A673 (cell line): ENCODE results near the gene TTC38.

ENCODE experiments used
- EZH2 ChIP-seq: fragments of 200-600 bp; sonication (generic); IDR thresholded peaks from 2 replicates; pipeline ENCODE4 v1.6.1; 2017; ENCODE audit warnings: borderline replicate concordance, low read depth, mild to moderate bottlenecking, mixed read lengths, antibody characterized with exemption, low read length; ENCODE audit not compliant: poor library complexity, severe bottlenecking
- TF ChIP-seq, protein P1 (sequence below): fragments of 300-800, 200-600 bp; sonication (generic); conservative IDR thresholded peaks from 2 replicates; pipeline ENCODE4 v1.5.1; 2017; ENCODE audit warnings: low read depth, mild to moderate bottlenecking, antibody characterized with exemption, low read length, moderate library complexity, mixed read lengths

DNA sequence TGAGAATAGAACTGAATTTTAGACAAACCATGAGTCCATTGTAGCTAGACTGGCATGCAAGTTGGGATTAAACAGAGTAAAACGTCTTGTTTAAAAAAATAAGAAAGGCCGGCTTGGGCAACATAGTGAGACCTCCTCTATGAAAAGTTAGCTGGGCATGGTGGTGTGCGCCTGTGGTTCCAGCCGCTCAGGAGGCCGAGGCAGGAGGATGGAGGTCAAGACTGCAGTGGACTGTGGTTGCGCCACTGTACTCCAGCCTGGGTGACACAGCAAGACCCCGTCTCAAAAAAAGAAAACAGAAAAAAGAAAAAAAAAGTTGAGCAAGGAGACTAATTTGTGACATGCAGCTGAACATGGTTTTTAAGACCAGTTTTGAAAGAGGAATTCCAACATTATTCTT is 41.2 kb upstream of the TTC38 start:
- TF ChIP-seq EZH2, result no peak
- TF ChIP-seq, protein P1, sequence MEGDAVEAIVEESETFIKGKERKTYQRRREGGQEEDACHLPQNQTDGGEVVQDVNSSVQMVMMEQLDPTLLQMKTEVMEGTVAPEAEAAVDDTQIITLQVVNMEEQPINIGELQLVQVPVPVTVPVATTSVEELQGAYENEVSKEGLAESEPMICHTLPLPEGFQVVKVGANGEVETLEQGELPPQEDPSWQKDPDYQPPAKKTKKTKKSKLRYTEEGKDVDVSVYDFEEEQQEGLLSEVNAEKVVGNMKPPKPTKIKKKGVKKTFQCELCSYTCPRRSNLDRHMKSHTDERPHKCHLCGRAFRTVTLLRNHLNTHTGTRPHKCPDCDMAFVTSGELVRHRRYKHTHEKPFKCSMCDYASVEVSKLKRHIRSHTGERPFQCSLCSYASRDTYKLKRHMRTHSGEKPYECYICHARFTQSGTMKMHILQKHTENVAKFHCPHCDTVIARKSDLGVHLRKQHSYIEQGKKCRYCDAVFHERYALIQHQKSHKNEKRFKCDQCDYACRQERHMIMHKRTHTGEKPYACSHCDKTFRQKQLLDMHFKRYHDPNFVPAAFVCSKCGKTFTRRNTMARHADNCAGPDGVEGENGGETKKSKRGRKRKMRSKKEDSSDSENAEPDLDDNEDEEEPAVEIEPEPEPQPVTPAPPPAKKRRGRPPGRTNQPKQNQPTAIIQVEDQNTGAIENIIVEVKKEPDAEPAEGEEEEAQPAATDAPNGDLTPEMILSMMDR, result no peak
